Prostate gland (tissue), 2 donors: ENCODE data around the gene AVPR2. TPM values are rescaled to one million over a fixed set of nuclear protein-coding genes. Genes with fewer than 3 reads are reported as not detected.

ENCODE experiments used
- DNase-seq: peaks from one replicate; pipeline ENCODE4 v3.0.0-alpha.2; 2019; ENCODE audit warnings: low spot score
- H3K27ac ChIP-seq, 2 donors: fragments of 200-600 bp; sonication (generic); 2 replicates each; pipeline ENCODE4 v1.5.1; 2017 to 2019
- H3K27me3 ChIP-seq: fragments of 200-600 bp; sonication (generic); replicated peaks from 2 replicates; pipeline ENCODE4 v1.5.1; 2019; ENCODE audit not compliant: insufficient read depth
- H3K36me3 ChIP-seq, 2 donors: fragments of 200-600 bp; sonication (generic); 1 replicate in 1 of 2; 2 replicates in 1 of 2; pipeline versions ENCODE4 v1.5.1 to v1.8.1; 2017 to 2019
- H3K4me1 ChIP-seq: fragments of 200-600 bp; sonication (generic); replicated peaks from 2 replicates; pipeline ENCODE4 v1.5.1; 2019
- H3K4me3 ChIP-seq, 2 donors: fragments of 200-600 bp; sonication (generic); 2 replicates each; pipeline ENCODE4 v1.5.1; 2017 to 2019
- H3K9me3 ChIP-seq: fragments of 200-600 bp; sonication (generic); 2 replicates; pipeline ENCODE4 v1.5.1; 2017
- POLR2A ChIP-seq: fragments of 450-650 bp; IDR thresholded peaks from one replicate; pipeline ENCODE4 v1.6.1; 2016; ENCODE audit warnings: antibody characterized with exemption, mild to moderate bottlenecking
- POLR2AphosphoS5 ChIP-seq: sonication (generic); formaldehyde crosslinking; IDR thresholded peaks from one replicate; pipeline ENCODE4 v1.6.1; 2017; ENCODE audit warnings: antibody characterized with exemption
- WGBS: methylation state at CpG from one replicate; pipeline ENCODE4 v1.1.5; 2018; 5-methylcytosine and 5-hydroxymethylcytosine counted together
- intact Hi-C: fragments of 100-400 bp; cut with DNase I; formaldehyde crosslinking; loops from one replicate; pipeline ENCODE4 v1.14.2; 2022
- total RNA-seq, 2 donors: library from RNA; depleted of rRNA; stranded (reverse); fragments of >200 nt; gene quantifications; one replicate each; pipeline ENCODE4 v1.1.0, GENCODE V29; 2016
- TF ChIP-seq, protein P1 (sequence below), 4 experiments: fragments of 200-600 bp in 2 of 4; fragments of 450-650 bp in 2 of 4; sonication (generic) in 2 of 4; IDR thresholded peaks; 1 replicate in 3 of 4; 2 replicates in 1 of 4; pipeline ENCODE4 v1.5.1; 2016 to 2019; ENCODE audit warnings: antibody characterized with exemption in 4 of 4, mild to moderate bottlenecking in 2 of 4, moderate library complexity in 2 of 4

AVPR2 gene
- total RNA-seq, 2 donors from 2014 or later, result 0.41 to 2.5 TPM

DNA sequence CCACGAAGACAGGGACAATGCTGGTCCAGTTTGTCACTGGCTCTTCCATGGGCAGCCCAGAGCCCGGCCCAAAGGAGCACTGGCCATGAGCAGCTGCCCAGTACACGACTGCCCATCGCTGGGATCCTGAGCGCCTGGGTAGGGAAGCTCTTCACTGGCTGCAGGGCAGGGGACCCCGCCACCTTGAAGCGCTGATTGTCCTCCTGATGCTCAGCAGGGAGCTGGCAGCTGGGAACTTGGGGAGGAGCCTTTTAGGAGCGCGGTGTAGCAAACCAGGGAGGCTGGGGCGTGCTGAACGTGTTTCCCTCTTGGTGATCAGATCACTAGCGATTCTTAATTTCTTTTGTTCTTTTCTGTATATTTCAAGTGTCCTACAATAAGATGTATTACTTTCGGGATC lies 20.3 kb upstream of the AVPR2 start:
- WGBS, result 47% methylated on average over 10 of the region's 13 CpGs
- intact Hi-C loops, result no loop called here

GRCh38 chrX:153884590-153884989 lies 19.9 kb upstream of the AVPR2 start:
- TF ChIP-seq, protein P1, sequence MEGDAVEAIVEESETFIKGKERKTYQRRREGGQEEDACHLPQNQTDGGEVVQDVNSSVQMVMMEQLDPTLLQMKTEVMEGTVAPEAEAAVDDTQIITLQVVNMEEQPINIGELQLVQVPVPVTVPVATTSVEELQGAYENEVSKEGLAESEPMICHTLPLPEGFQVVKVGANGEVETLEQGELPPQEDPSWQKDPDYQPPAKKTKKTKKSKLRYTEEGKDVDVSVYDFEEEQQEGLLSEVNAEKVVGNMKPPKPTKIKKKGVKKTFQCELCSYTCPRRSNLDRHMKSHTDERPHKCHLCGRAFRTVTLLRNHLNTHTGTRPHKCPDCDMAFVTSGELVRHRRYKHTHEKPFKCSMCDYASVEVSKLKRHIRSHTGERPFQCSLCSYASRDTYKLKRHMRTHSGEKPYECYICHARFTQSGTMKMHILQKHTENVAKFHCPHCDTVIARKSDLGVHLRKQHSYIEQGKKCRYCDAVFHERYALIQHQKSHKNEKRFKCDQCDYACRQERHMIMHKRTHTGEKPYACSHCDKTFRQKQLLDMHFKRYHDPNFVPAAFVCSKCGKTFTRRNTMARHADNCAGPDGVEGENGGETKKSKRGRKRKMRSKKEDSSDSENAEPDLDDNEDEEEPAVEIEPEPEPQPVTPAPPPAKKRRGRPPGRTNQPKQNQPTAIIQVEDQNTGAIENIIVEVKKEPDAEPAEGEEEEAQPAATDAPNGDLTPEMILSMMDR (IDR thresholded peaks at IDR 0.05), result no peak
- TF ChIP-seq POLR2A, result no peak
- TF ChIP-seq POLR2AphosphoS5, result no peak

More for the DNA sequence above, 20.3 kb upstream of the AVPR2 start:
- DNase-seq, result no peak
- H3K27ac ChIP-seq, result no peak overlapping the region
- H3K4me3 ChIP-seq, result no peak overlapping the region
- H3K36me3 ChIP-seq, result no peaks in the 10 kb centered on the region
- no peaks in the 10 kb centered on the region for H3K4me1 ChIP-seq
- peaks cover 2% of the 10 kb centered on the region for H3K27me3 ChIP-seq
- TF ChIP-seq, protein P1 (IDR thresholded peaks at IDR 0.05), result no peak
- no peak for TF ChIP-seq POLR2AphosphoS5
- TF ChIP-seq POLR2A, result no peak
- H3K9me3 ChIP-seq, result no peaks in the 10 kb centered on the region

GRCh38 chrX:153885208-153885787 lies 19.2 kb upstream of the AVPR2 start:
- Histone ChIP-seq H3K27ac (no peak overlapping the region), H3K4me1 (no peaks in the 10 kb centered on the region), H3K9me3 (no peaks in the 10 kb centered on the region), H3K4me3 (no peak overlapping the region), H3K36me3 (no peaks in the 10 kb centered on the region), H3K27me3 (peaks cover 2% of the 10 kb centered on the region)
- no peak for DNase-seq
- TF ChIP-seq POLR2AphosphoS5, result no peak
- TF ChIP-seq POLR2A, result no peak
- TF ChIP-seq, protein P1 (IDR thresholded peaks at IDR 0.05), result no peak
- intact Hi-C loops, result no loop called here
- whole genome bisulfite sequencing, result 0% methylated on average over 9 of the region's 32 CpGs

More at GRCh38 chrX:153884590-153884989, 19.9 kb upstream of the AVPR2 start:
- Histone ChIP-seq H3K27ac (no peak overlapping the region), H3K9me3 (no peaks in the 10 kb centered on the region), H3K4me3 (no peak overlapping the region), H3K36me3 (no peaks in the 10 kb centered on the region), H3K27me3 (peaks cover 2% of the 10 kb centered on the region), H3K4me1 (no peaks in the 10 kb centered on the region)
- WGBS, result 30% methylated on average over 6 of the region's 6 CpGs
- intact Hi-C loops, result no loop called here
- DNase-seq, result no peak

- WGBS, result 9% methylated on average over 15 of the region's 94 CpGs
- H3K36me3 ChIP-seq, result no peaks in the 10 kb centered on the region
- TF ChIP-seq, protein P1 (IDR thresholded peaks at IDR 0.05), result no peak
- TF ChIP-seq POLR2AphosphoS5 (no peak), POLR2A (no peak)
- H3K4me3 ChIP-seq, result no peak within 1 kb of the TSS
- no peaks in the 10 kb centered on the region for H3K4me1 ChIP-seq
- intact Hi-C loops, result no loop called here
- no peak within 1 kb of the TSS for H3K27ac ChIP-seq
- no peak for DNase-seq
- H3K27me3 ChIP-seq, result peaks cover 2% of the 10 kb centered on the region
- no peaks in the 10 kb centered on the region for H3K9me3 ChIP-seq
These were observed 18.2 kb upstream of the AVPR2 start, which contains the start of gene L1CAM for GRCh38 chrX:153885968-153886903. Gene L1CAM, minus strand, starts transcription at chrX:153886173. Its CDS starts 10,337 bp downstream, at chrX:153875836.
